Stimulated activated CD4-positive, alpha-beta T cell treated with anti-CD3 and anti-CD28 coated beads, Interleukin-1b, Interleukin-23, amount 100 ng/mL, for 48 hours (primary cell): Measurements from ENCODE around the gene CWF19L2.
"Not testable (repeated sequence)": the region's sequence is repeated elsewhere in the genome, so short reads cannot be mapped to it uniquely, and the experiment has no call there.

Experiments used
- DNase-seq: peaks from one replicate; pipeline ENCODE4 v3.0.0-alpha.2; 2020

Gene CWF19L2

GRCh38 chr11:107457558-107458271 is at the start of gene CWF19L2:
Gene CWF19L2, minus strand, starts transcription at chr11:107457825. Its CDS starts 9 bp downstream, at chr11:107457816.
- peak; percentile 87 for DNase-seq

- no peak for DNase-seq
Observed at GRCh38 chr11:107505647-107506225, 48.1 kb upstream of the CWF19L2 start.

- DNase-seq = no peak
Observed at GRCh38 chr11:107504981-107505380, 47.4 kb upstream of the CWF19L2 start.

GRCh38 chr11:107501713-107502112 is 44.1 kb upstream of the CWF19L2 start:
- DNase-seq = no peak

GRCh38 chr11:107497371-107497770 is 39.7 kb upstream of the CWF19L2 start:
- not testable (repeated sequence) for DNase-seq

GRCh38 chr11:107496011-107496410 is 38.4 kb upstream of the CWF19L2 start:
- no peak for DNase-seq

GRCh38 chr11:107494055-107494454 is 36.4 kb upstream of the CWF19L2 start:
- DNase-seq = no peak

- no peak for DNase-seq
Observed at GRCh38 chr11:107493117-107493516, 35.5 kb upstream of the CWF19L2 start.

- no peak for DNase-seq
Observed at GRCh38 chr11:107490836-107491235, 33.2 kb upstream of the CWF19L2 start.

- DNase-seq = no peak
Observed at GRCh38 chr11:107482234-107482633, 24.6 kb upstream of the CWF19L2 start.

- DNase-seq = no peak
Observed at GRCh38 chr11:107478922-107479321, 21.3 kb upstream of the CWF19L2 start.

- DNase-seq = no peak
Observed at GRCh38 chr11:107477820-107478219, 20.2 kb upstream of the CWF19L2 start.

GRCh38 chr11:107473792-107474191 is 16.2 kb upstream of the CWF19L2 start:
- no peak for DNase-seq

- DNase-seq = no peak
Observed at GRCh38 chr11:107472966-107473365, 15.3 kb upstream of the CWF19L2 start.

GRCh38 chr11:107468596-107468995 is 11.0 kb upstream of the CWF19L2 start:
- no peak for DNase-seq

- no peak for DNase-seq
Observed at GRCh38 chr11:107467696-107468095, 10.1 kb upstream of the CWF19L2 start.

- not testable (repeated sequence) for DNase-seq
Observed at GRCh38 chr11:107466275-107466866, 8.7 kb upstream of the CWF19L2 start.

- no peak for DNase-seq
Observed at GRCh38 chr11:107457205-107457557, 444 bp downstream of the CWF19L2 start.

GRCh38 chr11:107453594-107454286 is 3.9 kb downstream of the CWF19L2 start:
- no peak for DNase-seq

- DNase-seq = no peak
Observed at GRCh38 chr11:107446822-107447431, 10.7 kb downstream of the CWF19L2 start.

- DNase-seq = no peak
Observed at GRCh38 chr11:107442715-107443215, 14.9 kb downstream of the CWF19L2 start.

- DNase-seq = no peak
Observed at GRCh38 chr11:107439586-107440167, 17.9 kb downstream of the CWF19L2 start.

GRCh38 chr11:107438148-107438547 is 19.5 kb downstream of the CWF19L2 start:
- no peak for DNase-seq
